RPMI7951 (cell line): ENCODE data around the gene MUC5B. TPM values are rescaled to one million over a fixed set of nuclear protein-coding genes. Genes with fewer than 3 reads are reported as not detected.

ENCODE experiments used
- DNase-seq: peaks from one replicate; pipeline ENCODE4 v3.0.0-alpha.2; 2012; ENCODE audit warnings: low read depth
- total RNA-seq: library from RNA; depleted of rRNA; stranded (reverse); fragments of >200 nt; shearing (Covaris generic); gene quantifications from 2 replicates; pipeline ENCODE4 v1.2.3, GENCODE V29; 2014

Gene MUC5B
- total RNA-seq, 1 experiment from 2014 or later, result not detected

DNA sequence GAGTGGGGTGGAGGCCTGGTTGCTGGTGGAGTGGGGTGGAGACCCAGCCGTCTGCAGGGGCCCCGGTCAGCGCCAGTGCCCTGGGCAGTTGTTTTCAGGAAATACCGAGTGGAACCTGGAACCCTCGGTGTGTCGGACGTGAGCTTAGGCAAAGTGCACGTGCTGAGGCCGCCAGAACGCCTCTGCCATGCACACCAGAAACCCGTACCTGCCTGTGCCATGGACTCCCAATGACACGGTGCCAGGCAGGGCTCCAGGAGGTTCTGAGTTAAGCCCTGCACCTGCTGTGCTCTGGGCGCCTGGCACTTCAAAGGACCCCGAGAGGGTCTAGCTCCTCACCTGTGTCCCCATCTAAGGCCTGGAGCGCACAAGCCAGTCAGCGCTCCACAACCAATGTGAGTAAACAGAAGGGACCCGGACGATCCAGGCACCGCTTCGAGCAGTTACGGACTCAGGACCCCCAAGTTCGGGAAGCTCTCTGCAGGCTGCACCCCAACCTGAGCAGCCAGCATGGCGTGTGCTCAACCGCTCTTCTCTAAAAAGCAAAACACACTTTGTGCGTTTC lies 74.2 kb downstream of the MUC5B start:
- no peak for DNase-seq

- DNase-seq, result no peak
These were observed 75.0 kb downstream of the MUC5B start for GRCh38 chr11:1297576-1298473.

- no peak for DNase-seq
These were observed 76.0 kb downstream of the MUC5B start for GRCh38 chr11:1298695-1299492.

DNA sequence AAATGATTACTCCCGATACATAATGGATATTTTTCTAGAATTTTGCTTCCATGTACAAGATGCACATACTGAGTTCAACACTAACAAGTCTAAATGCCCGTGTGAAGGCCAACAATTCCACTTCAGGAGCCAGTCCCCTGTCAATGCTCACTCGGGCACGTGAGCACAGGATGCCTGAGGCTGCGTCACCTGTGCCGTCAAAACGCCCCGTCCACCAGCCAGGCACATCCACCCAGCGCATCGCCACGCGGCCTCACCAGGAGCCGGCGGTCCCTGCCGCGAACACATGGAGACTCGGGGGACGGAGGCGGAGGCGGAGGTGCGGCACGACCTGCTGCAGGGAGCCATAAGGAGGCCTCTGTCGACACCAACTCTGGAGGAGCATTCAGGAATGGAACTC lies 76.8 kb downstream of the MUC5B start:
- DNase-seq, result no peak

DNA sequence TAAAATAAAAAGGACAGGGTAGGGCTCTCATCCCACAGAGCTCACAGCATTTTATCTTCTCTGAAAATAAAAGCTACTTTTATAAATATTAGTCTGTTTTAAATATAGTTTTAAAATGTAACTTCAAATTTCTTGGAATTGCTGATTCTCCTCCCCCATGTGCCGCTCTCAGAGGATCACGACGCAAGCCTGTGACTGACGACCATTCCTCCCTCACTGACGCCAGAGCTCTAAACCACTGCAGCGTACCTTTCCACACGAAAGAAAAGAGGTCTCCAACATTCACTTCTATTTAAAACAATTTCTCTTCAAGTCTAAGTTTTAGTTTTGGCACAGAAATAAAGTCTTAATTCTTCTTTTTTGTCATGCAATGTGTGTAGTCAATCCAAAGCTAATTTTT lies 77.3 kb downstream of the MUC5B start:
- DNase-seq, result no peak

- no peak for DNase-seq
These were observed 77.8 kb downstream of the MUC5B start for GRCh38 chr11:1300569-1301187.

- no peak for DNase-seq
These were observed 78.5 kb downstream of the MUC5B start for GRCh38 chr11:1301220-1302000.

- no peak for DNase-seq
These were observed 79.2 kb downstream of the MUC5B start for GRCh38 chr11:1302041-1302460.

DNA sequence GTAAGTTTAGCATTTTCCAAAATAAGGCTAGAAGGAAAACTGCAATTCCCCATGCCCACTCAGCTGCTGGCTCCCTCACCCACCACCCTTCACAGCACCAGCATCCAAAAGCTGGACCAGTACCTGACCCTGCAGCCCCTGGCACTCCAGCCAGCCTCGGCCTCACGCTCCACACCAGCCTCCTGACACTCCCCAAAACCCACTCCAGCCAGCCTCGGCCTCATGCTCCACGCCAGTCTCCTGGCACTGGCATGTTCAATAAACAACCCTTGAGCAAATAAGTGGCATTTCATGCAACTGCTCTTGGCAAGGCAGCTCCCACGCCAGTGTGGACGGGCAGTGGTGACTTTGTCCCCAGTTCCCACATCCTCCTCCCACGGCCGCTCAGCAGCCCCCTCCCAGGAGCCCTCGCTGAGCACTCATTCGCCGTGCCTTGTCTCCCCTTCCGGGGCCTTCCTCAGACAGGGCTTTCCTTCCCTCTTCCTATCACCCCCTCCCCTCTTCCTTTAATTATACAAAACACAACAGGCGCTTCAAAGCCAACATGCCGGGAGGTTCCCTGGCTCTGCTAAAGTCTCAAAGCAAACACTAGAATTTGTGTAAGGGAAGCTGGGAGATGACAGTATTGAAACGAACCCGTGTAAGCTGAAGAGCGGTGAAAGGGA lies 79.7 kb downstream of the MUC5B start:
- DNase-seq, result no peak

GRCh38 chr11:1303126-1303821 lies 80.4 kb downstream of the MUC5B start:
- no peak for DNase-seq

GRCh38 chr11:1303973-1304372 lies 81.1 kb downstream of the MUC5B start:
- DNase-seq, result no peak

DNA sequence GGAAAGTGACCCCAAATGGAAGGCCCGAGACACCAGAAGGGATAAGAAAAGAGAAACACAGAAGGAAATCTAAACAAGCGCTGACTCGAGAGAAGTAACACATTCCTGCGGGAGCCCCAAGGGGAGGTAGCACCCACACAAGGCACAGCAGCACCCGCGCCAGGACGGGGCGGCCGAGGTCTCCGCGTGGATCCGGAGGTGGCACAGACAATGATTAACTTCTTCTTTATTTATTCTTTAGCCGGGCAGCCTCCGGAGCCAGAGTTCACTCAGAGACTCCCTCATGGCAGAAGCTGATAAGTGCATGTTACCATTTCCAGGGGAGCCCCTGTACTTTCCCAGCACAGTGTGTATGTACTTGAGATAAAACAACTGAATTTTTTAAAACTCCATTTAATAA lies 81.5 kb downstream of the MUC5B start:
- DNase-seq, result no peak

GRCh38 chr11:1305063-1305495 lies 82.2 kb downstream of the MUC5B start:
- DNase-seq, result no peak

DNA sequence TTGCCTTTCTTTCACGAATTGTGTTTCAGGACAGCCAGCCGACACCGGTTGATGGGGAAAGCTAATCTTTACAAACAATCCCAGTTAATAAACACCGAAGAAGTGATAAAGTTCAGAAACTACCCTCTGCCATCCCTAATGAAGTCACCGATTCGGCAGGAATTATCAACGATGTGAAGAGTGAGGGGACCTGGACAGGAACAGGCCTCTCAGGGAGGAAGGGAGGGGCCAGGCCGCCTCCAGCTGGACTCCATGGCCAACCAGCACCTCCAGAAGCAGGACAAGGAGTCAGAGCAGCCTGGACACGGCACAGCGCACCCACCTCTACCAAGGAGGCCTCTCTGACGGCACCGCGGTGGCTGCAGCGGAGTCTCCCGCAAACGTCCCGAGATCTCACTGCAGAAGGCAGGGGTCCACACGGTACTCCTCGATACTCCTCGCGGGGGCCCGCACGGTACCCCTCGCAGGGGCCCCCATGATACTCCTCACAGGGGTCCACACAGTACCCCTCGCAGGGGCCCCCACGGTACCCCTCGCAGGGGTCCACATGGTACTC lies 82.7 kb downstream of the MUC5B start:
- no peak for DNase-seq

- no peak for DNase-seq
These were observed 83.6 kb downstream of the MUC5B start for GRCh38 chr11:1306186-1307162.

DNA sequence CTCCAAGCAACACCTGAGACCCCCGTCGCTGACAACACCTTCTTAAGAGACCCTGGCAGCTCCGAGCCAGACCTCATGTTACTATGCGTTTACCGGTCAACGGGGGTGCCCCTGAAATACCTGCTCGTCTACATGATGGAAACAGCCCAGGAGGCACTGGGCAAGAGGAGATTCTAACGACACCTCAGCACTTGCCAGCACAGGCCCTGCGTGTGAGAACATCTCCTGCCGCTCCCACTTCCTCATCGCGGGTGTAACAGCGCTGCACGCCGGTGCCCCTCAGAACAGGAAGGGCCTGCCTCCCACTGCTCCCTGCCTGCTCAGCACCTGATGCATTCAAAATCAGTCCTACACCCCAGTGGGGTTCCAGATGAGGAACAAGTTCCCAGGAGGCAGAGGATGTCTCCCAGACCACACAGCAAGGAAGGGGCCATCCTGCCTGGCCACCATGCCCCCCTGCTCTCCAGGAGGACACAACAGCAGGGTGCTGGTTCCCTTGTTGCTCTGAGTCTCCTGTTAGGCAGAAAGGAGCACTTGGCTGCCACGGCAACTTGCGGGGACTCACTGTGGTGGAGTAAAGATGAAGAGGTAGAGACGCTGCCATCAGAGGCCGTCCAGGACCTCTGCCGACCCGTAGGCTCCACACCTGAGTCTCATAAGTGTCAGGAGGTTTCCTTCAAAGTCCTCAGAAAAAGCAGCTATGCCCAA lies 84.5 kb downstream of the MUC5B start:
- DNase-seq, result no peak

- no peak for DNase-seq
These were observed 85.3 kb downstream of the MUC5B start for GRCh38 chr11:1307998-1308742.
